ENCODE results near the gene RRP9. TPM values are rescaled to one million over a fixed set of nuclear protein-coding genes. Genes with fewer than 3 reads are reported as not detected.

The RRP9 gene
- total RNA-seq, 1 donor: 20.6 TPM

DNA sequence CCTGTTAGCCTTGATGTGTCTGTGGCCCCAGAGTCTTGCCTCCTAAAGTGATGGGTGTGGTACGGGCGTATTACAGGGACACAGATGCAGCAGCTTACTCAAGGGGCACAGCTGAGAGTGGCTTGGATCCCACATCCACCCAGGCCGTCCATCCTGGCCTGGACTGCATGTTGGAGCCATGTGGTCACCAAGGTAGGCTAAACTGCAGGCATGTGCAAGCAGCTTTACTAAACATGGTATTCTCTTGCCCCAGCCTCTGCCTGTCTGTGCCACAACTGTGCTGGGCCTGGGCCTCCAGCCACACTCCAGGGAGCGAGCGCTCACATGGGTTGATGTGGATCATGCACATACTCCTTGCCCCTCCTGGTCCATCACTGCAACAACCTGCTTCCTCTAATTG lies 7.4 kb upstream of the RRP9 start:
- no peak overlapping the region for H3K4me3 ChIP-seq (ENCODE audit: insufficient read depth, low read length)
- peak; percentile 79 for DNase-seq (ENCODE audit: insufficient read length, low spot score, missing footprints)
- no peaks in the 10 kb centered on the region for H3K79me2 ChIP-seq (ENCODE audit: insufficient read depth, low read length)
- H3K27me3 ChIP-seq (ENCODE audit: insufficient read depth, low read length): no peaks in the 10 kb centered on the region
- H3K9me3 ChIP-seq (ENCODE audit: low read depth, low read length): no peaks in the 10 kb centered on the region
- TF ChIP-seq CTCF (IDR thresholded peaks at IDR 0.05; ENCODE audit: extremely low read depth, low read depth, low read length): no peak
- H3K4me1 ChIP-seq (ENCODE audit: insufficient read depth, low read length): peaks cover 11% of the 10 kb centered on the region
- peaks cover 22% of the 10 kb centered on the region for H3K36me3 ChIP-seq (ENCODE audit: insufficient read depth, low read length)
- H4K20me1 ChIP-seq (ENCODE audit: insufficient read depth, low read length): no peaks in the 10 kb centered on the region
- H2AFZ ChIP-seq (ENCODE audit: low read length): no peak overlapping the region
- H3K4me2 ChIP-seq (ENCODE audit: insufficient read depth, low read length): no peak overlapping the region
- H3K27ac ChIP-seq (ENCODE audit: low read depth, low read length): no peak overlapping the region

GRCh38 chr3:51948016-51948580 lies 6.4 kb upstream of the RRP9 start:
- Histone ChIP-seq H3K79me2 (ENCODE audit: insufficient read depth, low read length) (no peaks in the 10 kb centered on the region), H3K4me3 (ENCODE audit: insufficient read depth, low read length) (no peak overlapping the region), H3K4me2 (ENCODE audit: insufficient read depth, low read length) (no peak overlapping the region), H3K36me3 (ENCODE audit: insufficient read depth, low read length) (peaks cover 24% of the 10 kb centered on the region), H3K9me3 (ENCODE audit: low read depth, low read length) (no peaks in the 10 kb centered on the region), H2AFZ (ENCODE audit: low read length) (no peak overlapping the region), H3K4me1 (ENCODE audit: insufficient read depth, low read length) (peaks cover 7% of the 10 kb centered on the region), H4K20me1 (ENCODE audit: insufficient read depth, low read length) (no peaks in the 10 kb centered on the region), H3K27me3 (ENCODE audit: insufficient read depth, low read length) (no peaks in the 10 kb centered on the region), H3K27ac (ENCODE audit: low read depth, low read length) (no peak overlapping the region)
- peak; percentile 18 for DNase-seq (ENCODE audit: insufficient read length, low spot score, missing footprints)
- TF ChIP-seq CTCF (IDR thresholded peaks at IDR 0.05; ENCODE audit: extremely low read depth, low read depth, low read length): no peak

GRCh38 chr3:51947215-51947900 lies 5.7 kb upstream of the RRP9 start:
- Histone ChIP-seq H3K79me2 (ENCODE audit: insufficient read depth, low read length) (no peaks in the 10 kb centered on the region), H3K27me3 (ENCODE audit: insufficient read depth, low read length) (no peaks in the 10 kb centered on the region), H3K4me1 (ENCODE audit: insufficient read depth, low read length) (peaks cover 11% of the 10 kb centered on the region), H3K36me3 (ENCODE audit: insufficient read depth, low read length) (peaks cover 24% of the 10 kb centered on the region), H3K4me3 (ENCODE audit: insufficient read depth, low read length) (no peak overlapping the region), H3K27ac (ENCODE audit: low read depth, low read length) (no peak overlapping the region), H3K9me3 (ENCODE audit: low read depth, low read length) (no peaks in the 10 kb centered on the region), H4K20me1 (ENCODE audit: insufficient read depth, low read length) (no peaks in the 10 kb centered on the region), H3K4me2 (ENCODE audit: insufficient read depth, low read length) (no peak overlapping the region), H2AFZ (ENCODE audit: low read length) (no peak overlapping the region)
- no peak for TF ChIP-seq CTCF (IDR thresholded peaks at IDR 0.05; ENCODE audit: extremely low read depth, low read depth, low read length)
- peak; percentile 50 for DNase-seq (ENCODE audit: insufficient read length, low spot score, missing footprints)

DNA sequence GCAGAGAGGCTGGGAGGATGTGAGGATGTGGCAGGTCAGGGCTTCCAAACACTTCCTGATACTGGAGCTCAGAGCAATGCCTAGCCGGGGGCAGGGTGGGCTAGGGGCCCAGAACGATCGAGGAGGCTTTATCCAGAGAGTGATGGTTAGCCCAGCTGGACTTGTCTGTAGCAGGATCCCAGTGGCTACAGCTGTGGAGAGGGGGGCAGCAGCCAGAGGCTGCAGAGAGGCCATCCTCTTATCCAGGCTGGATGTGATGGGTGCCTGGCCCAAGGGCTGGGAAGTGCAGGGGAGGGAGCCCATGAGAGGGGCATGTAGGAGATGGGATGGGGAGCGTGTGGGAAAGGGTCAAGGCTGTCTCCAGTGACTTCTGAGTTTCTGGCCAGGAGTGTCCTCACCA lies 5.1 kb upstream of the RRP9 start:
- Histone ChIP-seq H3K4me1 (ENCODE audit: insufficient read depth, low read length) (peaks cover 14% of the 10 kb centered on the region), H3K79me2 (ENCODE audit: insufficient read depth, low read length) (no peaks in the 10 kb centered on the region), H3K36me3 (ENCODE audit: insufficient read depth, low read length) (peaks cover 24% of the 10 kb centered on the region), H3K9me3 (ENCODE audit: low read depth, low read length) (no peaks in the 10 kb centered on the region), H3K27me3 (ENCODE audit: insufficient read depth, low read length) (no peaks in the 10 kb centered on the region), H3K27ac (ENCODE audit: low read depth, low read length) (no peak overlapping the region), H3K4me2 (ENCODE audit: insufficient read depth, low read length) (no peak overlapping the region), H3K4me3 (ENCODE audit: insufficient read depth, low read length) (no peak overlapping the region), H4K20me1 (ENCODE audit: insufficient read depth, low read length) (no peaks in the 10 kb centered on the region), H2AFZ (ENCODE audit: low read length) (no peak overlapping the region)
- DNase-seq (ENCODE audit: insufficient read length, low spot score, missing footprints): peak; percentile 21
- TF ChIP-seq CTCF (IDR thresholded peaks at IDR 0.05; ENCODE audit: extremely low read depth, low read depth, low read length): no peak

All from osteoblast (primary cell).